Neural progenitor cell (in vitro differentiated cells): ENCODE data around the gene CLEC11A.
"Not testable (repeated sequence)": the region's sequence is repeated elsewhere in the genome, so short reads cannot be mapped to it uniquely, and the experiment has no call there.

ENCODE experiments used
- CTCF ChIP-seq: fragments of 200-600 bp; sonication (generic); IDR thresholded peaks from 2 replicates; pipeline ENCODE4 v1.5.1; 2017; ENCODE audit warnings: antibody characterized with exemption, mild to moderate bottlenecking
- EZH2 ChIP-seq: fragments of 200-600 bp; sonication (generic); IDR thresholded peaks from 2 replicates; pipeline ENCODE4 v1.6.1; 2017; ENCODE audit warnings: antibody characterized with exemption, mild to moderate bottlenecking, moderate library complexity

GRCh38 chr19:50757624-50758023, 34.5 kb downstream of the CLEC11A start:
- TF ChIP-seq EZH2, CTCF: not testable (repeated sequence)
